ENCODE data around the gene SELENOM.
"Not testable (repeated sequence)": the region's sequence is repeated elsewhere in the genome, so short reads cannot be mapped to it uniquely, and the experiment has no call there.

GRCh38 chr22:31078389-31078788 lies 29.0 kb downstream of the SELENOM start:
- not testable (repeated sequence) for TF ChIP-seq CTCF (IDR thresholded peaks at IDR 0.05; ENCODE audit: insufficient read depth, low read depth, low read length); EZH2 (IDR thresholded peaks at IDR 0.05; ENCODE audit: insufficient read depth, low read length)
